BE2C (cell line): ENCODE measurements around the gene IRF2BP1.

Source experiments
- DNase-seq: peaks from one replicate; pipeline ENCODE4 v3.0.0-alpha.2; 2020
- H3K27me3 ChIP-seq: fragments of 250-450 bp; sonication (Bioruptor Pico); 2 replicates; pipeline ENCODE4 v1.5.1; 2020; ENCODE audit warnings: mild to moderate bottlenecking
- H3K36me3 ChIP-seq: fragments of 250-450 bp; sonication (Bioruptor Pico); 2 replicates; pipeline ENCODE4 v1.5.1; 2020; ENCODE audit warnings: mild to moderate bottlenecking
- H3K4me1 ChIP-seq: fragments of 250-450 bp; sonication (Bioruptor Pico); 2 replicates; pipeline ENCODE4 v1.5.1; 2020
- H3K4me3 ChIP-seq: 2 replicates; pipeline ENCODE4 v1.5.1; 2011; ENCODE audit warnings: low read depth, low read length
- H3K9me3 ChIP-seq: fragments of 250-450 bp; sonication (Bioruptor Pico); 2 replicates; pipeline ENCODE4 v1.5.1; 2020
- CTCF ChIP-seq: IDR thresholded peaks from 2 replicates; pipeline ENCODE4 v1.5.1; 2012; ENCODE audit warnings: mild to moderate bottlenecking, low read depth, low read length

The IRF2BP1 gene

GRCh38 chr19:45929247-45929646, 43.3 kb upstream of the IRF2BP1 start:
- no peak overlapping the region for H3K4me3 ChIP-seq
- H3K27me3 ChIP-seq = no peaks in the 10 kb centered on the region
- H3K4me1 ChIP-seq = 0 out of 2 replicates have a peak, but pooled peaks cover 3% of the 10 kb centered on the region
- H3K36me3 ChIP-seq = no peaks in the 10 kb centered on the region
- no peak for TF ChIP-seq CTCF
- DNase-seq = no peak
- H3K9me3 ChIP-seq = no peaks in the 10 kb centered on the region

GRCh38 chr19:45927565-45928261, 41.8 kb upstream of the IRF2BP1 start:
- H3K36me3 ChIP-seq = no peaks in the 10 kb centered on the region
- 0 out of 2 replicates have a peak, but pooled peaks cover 3% of the 10 kb centered on the region for H3K4me1 ChIP-seq
- peak; percentile 44 for TF ChIP-seq CTCF
- peak; percentile 95 for DNase-seq
- H3K27me3 ChIP-seq = no peaks in the 10 kb centered on the region
- H3K9me3 ChIP-seq = no peaks in the 10 kb centered on the region
- peak overlapping the region; percentile 9; the same call in 1 of the 2 replicates for H3K4me3 ChIP-seq

- H3K27me3 ChIP-seq = no peaks in the 10 kb centered on the region
- no peaks in the 10 kb centered on the region for H3K36me3 ChIP-seq
- no peaks in the 10 kb centered on the region for H3K9me3 ChIP-seq
- no peak overlapping the region for H3K4me3 ChIP-seq
- no peak for DNase-seq
- H3K4me1 ChIP-seq = 0 out of 2 replicates have a peak, but pooled peaks cover 3% of the 10 kb centered on the region
- TF ChIP-seq CTCF = no peak
Measured at GRCh38 chr19:45924891-45925447, 39.0 kb upstream of the IRF2BP1 start.

GRCh38 chr19:45922281-45922680, 36.3 kb upstream of the IRF2BP1 start:
- no peak overlapping the region for H3K4me3 ChIP-seq
- DNase-seq = no peak
- H3K9me3 ChIP-seq = no peaks in the 10 kb centered on the region
- H3K36me3 ChIP-seq = no peaks in the 10 kb centered on the region
- TF ChIP-seq CTCF = peak; percentile 33
- no peaks in the 10 kb centered on the region for H3K27me3 ChIP-seq
- H3K4me1 ChIP-seq = no peaks in the 10 kb centered on the region

GRCh38 chr19:45920458-45920857, 34.5 kb upstream of the IRF2BP1 start:
- no peaks in the 10 kb centered on the region for H3K36me3 ChIP-seq
- no peak overlapping the region for H3K4me3 ChIP-seq
- no peaks in the 10 kb centered on the region for H3K9me3 ChIP-seq
- no peaks in the 10 kb centered on the region for H3K27me3 ChIP-seq
- no peaks in the 10 kb centered on the region for H3K4me1 ChIP-seq
- no peak for TF ChIP-seq CTCF
- no peak for DNase-seq

- Histone ChIP-seq H3K9me3 (no peaks in the 10 kb centered on the region), H3K27me3 (no peaks in the 10 kb centered on the region), H3K4me1 (no peaks in the 10 kb centered on the region), H3K4me3 (no peak overlapping the region), H3K36me3 (no peaks in the 10 kb centered on the region)
- no peak for TF ChIP-seq CTCF
- no peak for DNase-seq
Measured at GRCh38 chr19:45919678-45920077, 33.7 kb upstream of the IRF2BP1 start.
